GM18498 (cell line): Measurements from ENCODE around the gene MAML3.
A peak's percentile ranks its signal among the peaks of the same experiment; 100 is the strongest.

Source experiments
- ATAC-seq: cut with Tn5 transposase; IDR thresholded peaks from one replicate; pipeline ENCODE4 v1.9.1; 2021; ENCODE audit warnings: mild to moderate bottlenecking, moderate library complexity; ENCODE audit not compliant: unreplicated experiment

The MAML3 gene

GRCh38 chr4:140127422-140127821, 26.6 kb downstream of the MAML3 start:
- ATAC-seq: no peak

GRCh38 chr4:140126261-140126660, 27.7 kb downstream of the MAML3 start:
- no peak for ATAC-seq

DNA sequence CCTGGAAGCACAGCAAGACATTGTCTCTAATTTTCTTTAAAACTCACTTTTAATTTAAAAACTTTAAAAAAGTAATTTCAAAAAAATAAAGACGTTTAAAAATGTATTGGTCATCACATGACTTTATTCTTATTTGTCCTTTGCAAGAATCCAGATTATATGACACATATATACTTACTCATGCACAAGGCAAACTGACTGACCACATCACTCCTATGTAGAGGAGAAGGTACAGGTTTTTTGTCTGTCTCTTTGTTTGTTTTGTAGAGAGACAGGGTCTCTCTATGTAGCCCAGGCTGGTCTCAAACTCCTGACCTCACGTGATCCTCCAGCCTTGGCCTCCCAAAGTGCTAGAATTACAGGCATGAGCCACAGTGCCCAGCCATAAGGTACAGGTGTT, 28.6 kb downstream of the MAML3 start:
- no peak for ATAC-seq

DNA sequence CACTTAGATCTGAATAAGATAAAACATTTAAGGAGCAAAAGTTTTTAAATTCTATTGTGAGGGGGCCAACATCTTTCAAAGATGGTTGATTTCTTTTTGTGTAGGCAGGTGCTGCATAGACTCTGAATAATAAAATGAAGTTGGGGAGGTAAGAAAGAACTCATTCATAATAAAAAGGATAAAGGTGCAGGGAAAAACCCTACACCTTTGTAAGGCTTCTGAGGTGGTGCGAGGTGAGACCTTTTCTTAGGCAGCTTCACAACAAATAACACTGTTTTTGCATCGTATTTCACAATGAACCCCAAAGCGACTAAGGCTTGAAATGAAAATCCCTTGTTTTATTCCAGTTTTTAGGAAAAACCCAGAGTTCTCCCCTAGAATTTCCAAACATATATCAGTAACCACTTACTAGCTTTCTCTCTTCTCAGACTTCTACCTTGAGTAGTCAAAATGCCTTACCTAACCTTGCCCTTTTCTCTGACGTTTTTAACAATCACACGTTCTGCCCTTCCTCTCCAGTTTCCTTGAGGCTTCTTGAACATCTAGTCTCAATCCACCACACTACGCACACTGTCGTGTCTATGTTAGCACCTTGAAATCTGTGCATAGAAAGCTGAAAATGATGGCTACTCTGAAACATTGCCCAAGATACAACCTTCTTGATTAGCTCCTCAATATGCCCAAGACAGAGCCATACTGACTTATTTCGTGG, 30.2 kb downstream of the MAML3 start:
- ATAC-seq: no peak

DNA sequence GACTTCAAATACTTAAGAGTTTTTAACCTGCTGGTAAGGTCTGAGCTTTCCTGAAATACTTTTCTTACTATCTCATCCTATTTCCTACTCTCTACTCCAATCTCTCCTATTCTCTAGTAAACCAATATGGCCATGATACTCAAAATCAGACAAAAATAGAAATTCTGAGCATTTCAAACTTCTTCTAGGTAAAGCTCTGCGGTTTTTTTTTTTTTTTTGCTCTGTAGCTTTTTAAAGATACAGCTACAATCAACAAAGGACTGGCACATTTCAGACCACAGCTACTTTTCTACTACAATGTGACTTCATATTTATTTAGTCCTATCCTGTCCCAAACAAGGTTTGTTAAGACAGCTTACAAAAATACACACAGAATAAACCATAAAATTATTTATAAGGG, 31.1 kb downstream of the MAML3 start:
- no peak for ATAC-seq

GRCh38 chr4:140121646-140122045, 32.3 kb downstream of the MAML3 start:
- ATAC-seq: no peak

DNA sequence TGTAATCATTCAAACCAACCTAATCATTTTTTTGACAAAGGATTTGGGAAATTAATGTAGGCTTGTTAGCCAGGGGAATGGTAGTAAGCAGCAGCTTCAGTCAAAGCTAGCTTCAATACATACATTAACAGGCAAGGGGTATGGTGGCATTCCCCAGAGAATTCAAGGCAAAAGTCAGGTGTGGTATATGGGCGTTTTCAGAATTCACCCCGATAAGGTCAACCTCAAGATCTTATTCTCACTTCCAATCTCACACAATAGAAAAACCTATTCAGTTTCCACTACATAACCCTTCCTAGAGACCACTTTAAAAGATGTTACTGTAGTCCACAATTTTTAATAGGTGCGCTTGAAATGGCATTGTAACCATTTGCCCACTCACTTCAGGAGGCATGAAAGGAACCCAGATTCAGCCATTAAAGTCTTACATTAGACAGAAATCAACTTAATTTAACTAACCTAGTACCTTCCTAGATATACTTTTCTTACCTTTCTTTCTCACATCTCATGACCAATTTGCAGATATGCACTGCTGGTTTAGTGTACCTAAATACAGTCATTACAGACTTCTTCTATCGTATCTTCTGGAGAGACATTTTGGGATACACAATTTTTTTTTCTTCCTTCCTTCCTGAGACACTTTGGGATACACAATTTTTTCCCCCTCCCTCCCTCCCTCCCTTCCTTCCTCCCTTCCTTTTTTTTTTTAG, 34.9 kb downstream of the MAML3 start:
- no peak for ATAC-seq

GRCh38 chr4:140117947-140118346, 36.0 kb downstream of the MAML3 start:
- no peak for ATAC-seq

DNA sequence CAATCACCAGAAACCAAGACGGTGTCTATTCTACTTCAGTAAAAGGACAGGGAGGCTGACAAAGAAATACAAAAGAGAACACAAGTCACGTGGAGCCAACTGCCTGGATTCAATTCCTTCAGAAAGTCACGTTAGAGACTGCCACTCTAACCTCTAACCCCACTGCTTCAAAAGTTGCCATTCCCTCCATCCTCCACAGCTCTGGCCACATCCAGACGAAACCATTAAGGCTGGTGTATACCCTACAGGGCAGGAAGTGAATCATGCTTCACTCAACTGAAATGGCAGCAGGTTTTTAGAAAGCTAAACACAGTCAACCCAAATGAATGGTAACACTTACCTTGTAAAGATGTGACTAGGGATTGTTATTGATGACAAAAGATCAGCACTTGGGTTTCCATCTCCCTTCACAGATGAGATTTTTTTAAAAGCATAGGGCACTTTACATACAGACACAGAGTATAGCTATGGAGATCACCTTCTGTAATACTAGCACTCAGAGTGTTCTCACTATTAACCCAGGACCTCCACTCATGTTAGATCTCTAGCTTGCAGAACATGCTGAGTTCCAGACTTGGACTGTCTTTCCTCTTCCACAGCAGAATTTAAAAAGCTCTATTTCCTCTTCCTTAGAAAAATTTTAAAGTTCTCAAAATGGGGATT, 37.4 kb downstream of the MAML3 start:
- ATAC-seq: no peak

- peak; percentile 54 for ATAC-seq
Observed at GRCh38 chr4:140115140-140115539, 38.8 kb downstream of the MAML3 start.

DNA sequence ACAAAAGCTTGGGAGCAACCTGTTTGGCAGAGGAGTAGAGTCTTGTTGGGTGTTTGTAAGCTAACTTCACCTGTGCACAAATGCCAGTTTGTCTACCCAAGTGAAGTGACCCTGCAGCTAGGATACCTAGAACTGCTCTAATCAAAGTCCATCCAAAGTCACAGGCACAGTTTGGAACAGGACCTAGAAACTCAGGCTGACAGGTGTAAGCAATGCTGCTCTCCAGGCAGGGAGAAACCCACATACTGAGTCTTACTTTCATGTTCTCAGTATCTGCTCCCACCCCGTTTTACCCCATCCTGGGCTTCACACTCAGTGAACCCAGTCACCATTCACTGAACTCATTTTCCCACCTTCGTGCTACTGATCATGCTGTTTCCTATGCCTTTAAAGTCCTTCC, 40.3 kb downstream of the MAML3 start:
- peak; percentile 42 for ATAC-seq

DNA sequence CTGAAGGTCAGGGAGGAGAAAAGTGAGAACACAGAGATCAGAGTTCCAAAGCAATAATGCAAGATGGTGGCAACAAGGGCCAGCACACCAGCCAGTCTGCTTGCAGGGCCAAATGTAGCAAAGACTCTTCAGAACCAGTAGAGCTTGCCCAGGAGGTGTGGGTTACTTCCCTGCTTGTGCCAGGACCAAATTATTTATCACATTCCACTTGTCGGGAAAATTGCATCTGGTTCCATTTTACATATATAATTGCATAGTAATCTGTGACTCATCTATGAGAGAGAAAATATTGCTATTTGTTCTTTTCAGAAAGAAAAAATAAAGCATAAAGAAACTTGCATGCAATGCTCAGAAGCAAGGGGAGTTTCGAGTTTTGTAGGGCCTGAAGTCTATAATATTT, 41.4 kb downstream of the MAML3 start:
- no peak for ATAC-seq

GRCh38 chr4:140111256-140111655, 42.7 kb downstream of the MAML3 start:
- no peak for ATAC-seq

DNA sequence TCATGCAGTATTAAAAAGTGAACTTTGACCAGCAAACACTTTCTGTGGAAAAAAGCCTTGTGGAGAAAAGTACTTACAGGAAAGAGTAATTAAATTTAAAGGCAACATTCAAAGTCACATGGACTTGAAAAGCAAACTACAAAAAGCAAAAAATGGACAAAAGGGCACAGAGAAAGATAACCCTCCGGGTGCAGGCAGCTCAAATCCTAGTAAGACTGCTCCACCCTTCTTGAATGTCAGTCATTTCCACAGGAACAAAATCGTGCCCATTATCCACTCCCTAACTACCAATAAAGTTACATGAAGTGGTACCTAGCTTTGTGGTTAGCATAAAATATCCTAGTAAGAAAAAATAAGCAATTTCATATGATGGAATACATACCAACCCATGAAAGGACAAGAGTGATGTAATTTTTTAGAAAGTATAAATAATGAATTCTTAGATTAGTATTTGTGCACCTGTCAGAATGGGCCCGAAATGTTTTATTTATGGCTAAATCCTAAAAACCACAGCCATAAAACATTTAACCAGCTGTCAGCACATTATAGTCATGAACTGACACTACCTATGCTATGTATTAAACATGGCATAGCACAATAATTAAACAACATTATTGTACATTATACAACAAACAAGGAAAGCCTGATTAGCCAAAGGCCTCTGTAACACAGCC, 43.3 kb downstream of the MAML3 start:
- no peak for ATAC-seq

GRCh38 chr4:140109737-140110136, 44.2 kb downstream of the MAML3 start:
- no peak for ATAC-seq

DNA sequence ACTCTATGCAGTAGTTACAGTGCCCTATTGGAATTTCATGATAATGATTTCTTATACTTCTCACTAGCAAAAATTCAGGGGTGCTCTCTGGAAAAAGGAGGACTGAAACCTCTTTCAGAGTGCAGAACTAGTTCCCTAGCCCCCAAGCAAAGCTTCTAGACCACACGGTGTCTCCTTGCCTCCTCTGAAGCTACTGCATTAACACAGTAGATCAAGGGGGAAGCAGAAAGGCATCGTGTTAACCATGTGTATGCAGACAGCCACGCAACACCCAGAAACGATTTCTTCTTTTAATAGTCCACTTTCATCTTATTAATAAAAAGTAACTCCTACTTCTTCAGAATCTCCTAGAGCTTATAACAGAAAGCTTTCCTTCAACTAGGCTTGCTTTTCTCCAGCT, 44.7 kb downstream of the MAML3 start:
- ATAC-seq: no peak

DNA sequence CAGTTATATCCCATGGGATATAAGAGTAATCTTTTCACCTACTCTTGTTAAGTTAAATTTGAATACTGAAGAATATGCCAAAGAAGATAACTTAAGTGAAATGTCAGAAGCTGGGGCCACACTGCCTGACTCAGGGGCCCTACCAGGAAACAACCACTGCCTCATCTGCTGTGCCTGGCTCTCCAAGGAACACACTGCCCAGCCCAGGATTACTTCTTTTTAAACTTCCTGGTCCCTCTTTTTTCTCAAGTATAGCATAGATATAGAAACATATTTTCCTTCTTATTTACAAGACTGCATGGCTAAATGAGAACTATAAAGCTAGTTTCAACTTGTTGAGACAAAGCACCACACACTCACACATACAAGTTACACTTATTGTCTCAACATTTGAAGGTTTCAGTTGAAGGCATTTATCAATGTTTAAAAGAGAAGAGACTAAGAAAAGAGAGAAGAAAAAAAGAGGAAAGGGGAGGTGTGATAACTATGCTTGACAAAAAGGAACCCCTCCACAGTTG, 45.2 kb downstream of the MAML3 start:
- no peak for ATAC-seq

DNA sequence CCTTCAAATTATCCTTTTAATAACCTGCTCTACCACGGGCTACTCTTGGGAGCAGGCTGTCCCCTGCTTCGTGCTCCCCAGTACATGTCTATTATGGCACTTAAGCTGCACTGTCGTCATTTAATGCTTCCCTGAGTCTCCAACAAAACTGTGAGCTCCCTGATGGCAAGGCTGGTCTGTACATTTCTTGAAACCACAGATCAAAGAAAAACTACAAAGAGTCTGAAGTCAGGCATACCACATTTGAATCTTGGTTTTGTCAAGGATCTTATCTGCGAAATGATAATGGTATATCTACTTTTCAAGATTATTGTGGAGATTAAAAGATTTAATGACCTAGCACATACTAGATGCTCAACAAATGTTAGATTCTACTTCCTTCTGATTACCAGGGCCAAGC, 45.7 kb downstream of the MAML3 start:
- ATAC-seq: no peak

GRCh38 chr4:140106289-140106844, 47.6 kb downstream of the MAML3 start:
- no peak for ATAC-seq

GRCh38 chr4:140105436-140105835, 48.5 kb downstream of the MAML3 start:
- no peak for ATAC-seq

DNA sequence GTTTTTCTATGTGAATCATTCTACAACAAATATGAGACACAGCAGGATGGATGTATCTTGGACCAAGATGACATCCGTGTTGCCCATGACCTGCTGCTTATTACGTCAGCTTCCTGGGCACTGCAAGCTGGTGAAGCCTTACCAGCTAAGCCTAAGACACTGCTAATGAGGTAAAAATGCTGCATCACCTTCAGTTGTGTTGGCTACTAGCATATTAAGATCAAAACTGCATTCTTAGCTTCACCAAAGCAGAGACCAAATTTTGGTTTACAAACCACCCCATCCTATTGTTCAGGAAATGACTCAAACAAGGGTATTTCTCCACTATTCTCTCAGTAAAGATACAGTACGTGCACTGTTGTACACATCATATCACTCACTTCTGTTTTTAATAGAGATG, 50.3 kb downstream of the MAML3 start:
- peak; percentile 80 for ATAC-seq
